HepG2 (cell line): Measurements from ENCODE around the gene MAIP1. TPM values are rescaled to one million over a fixed set of nuclear protein-coding genes. Genes with fewer than 3 reads are reported as not detected.

Experiments used
- DPF2 ChIP-seq: sonication (generic); formaldehyde crosslinking; IDR thresholded peaks from 2 replicates; pipeline ENCODE4 v1.4.0; 2020; ENCODE audit warnings: mild to moderate bottlenecking, low read depth, missing genetic modification reagents, borderline replicate concordance
- MXD1 ChIP-seq: sonication (generic); formaldehyde crosslinking; IDR thresholded peaks from 2 replicates; pipeline ENCODE4 v1.4.0; 2020; ENCODE audit warnings: mild to moderate bottlenecking, missing genetic modification reagents
- MXI1 ChIP-seq: IDR thresholded peaks from 3 replicates; pipeline ENCODE4 v1.6.1; 2012; ENCODE audit warnings: low read depth, low read length, inconsistent platforms, borderline replicate concordance
- NFYC ChIP-seq: IDR thresholded peaks from 2 replicates; pipeline ENCODE4 v1.6.1; 2016; ENCODE audit warnings: missing genetic modification reagents, missing compliant biosample characterization
- PHF8 ChIP-seq: sonication (generic); formaldehyde crosslinking; IDR thresholded peaks from 2 replicates; pipeline ENCODE4 v1.5.0; 2020; ENCODE audit warnings: missing genetic modification reagents
- SAP130 ChIP-seq: IDR thresholded peaks from 2 replicates; pipeline ENCODE4 v1.6.1; 2016; ENCODE audit warnings: low read depth
- TCF12 ChIP-seq, 2 experiments: fragments of 450-650 bp in 1 of 2; sonication (generic) in 1 of 2; formaldehyde crosslinking in 1 of 2; IDR thresholded peaks; 2 replicates each; pipeline versions ENCODE4 v1.6.1 to v1.8.0; 2017 to 2022; ENCODE audit warnings: antibody characterized with exemption in 1 of 2, mild to moderate bottlenecking in 1 of 2, missing genetic modification reagents in 1 of 2, moderate library complexity in 1 of 2
- TSC22D2 ChIP-seq: sonication (generic); formaldehyde crosslinking; IDR thresholded peaks from 2 replicates; pipeline ENCODE4 v1.5.1; 2020; ENCODE audit warnings: missing genetic modification reagents, mild to moderate bottlenecking, borderline replicate concordance
- XBP1 ChIP-seq: sonication (generic); formaldehyde crosslinking; IDR thresholded peaks from 2 replicates; pipeline ENCODE4 v1.5.0; 2020; ENCODE audit warnings: missing genetic modification reagents
- ZBTB40 ChIP-seq, 2 experiments: fragments of 450-650 bp in 1 of 2; sonication (generic) in 1 of 2; formaldehyde crosslinking in 1 of 2; IDR thresholded peaks; 2 replicates each; pipeline versions ENCODE4 v1.6.1 to v1.8.0; 2016 to 2022; ENCODE audit warnings: antibody characterized with exemption in 1 of 2, mild to moderate bottlenecking in 1 of 2, missing genetic modification reagents in 1 of 2
- ZNF333 ChIP-seq: sonication (generic); formaldehyde crosslinking; IDR thresholded peaks from 2 replicates; pipeline ENCODE4 v1.4.0; 2020; ENCODE audit warnings: mild to moderate bottlenecking, missing genetic modification reagents, borderline replicate concordance
- ZNF431 ChIP-seq: sonication (generic); formaldehyde crosslinking; IDR thresholded peaks from 2 replicates; pipeline ENCODE4 v1.9.0; 2022; ENCODE audit warnings: missing genetic modification reagents, low read depth, mild to moderate bottlenecking, borderline replicate concordance
- ZNF543 ChIP-seq: sonication (generic); formaldehyde crosslinking; IDR thresholded peaks from 2 replicates; pipeline ENCODE4 v1.4.0; 2020; ENCODE audit warnings: mild to moderate bottlenecking, missing genetic modification reagents
- ZNF556 ChIP-seq: sonication (generic); formaldehyde crosslinking; IDR thresholded peaks from 2 replicates; pipeline ENCODE4 v1.4.0; 2020; ENCODE audit warnings: mild to moderate bottlenecking, missing genetic modification reagents, borderline replicate concordance
- ZNF598 ChIP-seq: sonication (generic); formaldehyde crosslinking; IDR thresholded peaks from 2 replicates; pipeline ENCODE4 v1.5.1; 2020; ENCODE audit warnings: mild to moderate bottlenecking, missing genetic modification reagents, borderline replicate concordance
- ZNF704 ChIP-seq: sonication (generic); formaldehyde crosslinking; IDR thresholded peaks from 2 replicates; pipeline ENCODE4 v1.8.1; 2023; ENCODE audit warnings: mild to moderate bottlenecking, inconsistent platforms, moderate library complexity, missing genetic modification reagents, borderline replicate concordance
- polyA plus RNA-seq, 8 experiments: library from polyadenylated mRNA; depleted of rRNA in 3 of 8; stranded (reverse) in 7 of 8; unstranded in 1 of 8; fragments of >200 nt; fragmentation: Illumina TruSeq in 4 of 8; extraction: Trizol in 4 of 8; gene quantifications; 2 replicates each; pipeline versions ENCODE4 v1.2.1 to v1.2.3, GENCODE V29; 2011 to 2016; ENCODE audit warnings: low read depth in 4 of 8, missing spikeins in 1 of 8, mixed read lengths in 1 of 8; ENCODE audit not compliant: insufficient read depth in 1 of 8
- total RNA-seq, 5 experiments: library from RNA; depleted of rRNA; stranded (reverse); fragments of >200 nt; fragmentation: Illumina TruSeq; extraction: Trizol; gene quantifications; 2 replicates each; pipeline ENCODE4 v1.2.3, GENCODE V29; 2016; ENCODE audit warnings: low read depth in 1 of 5

Gene MAIP1
- total and polyA plus RNA-seq, 2 of the 13 experiments (the other 11 are each of a cell fraction or from before 2014, with no cell fraction given), result 22.3 to 72.9 TPM

- TF ChIP-seq ZNF704 (CRISPR knock-in tag), result peak; percentile 96
- TF ChIP-seq ZNF543 (CRISPR knock-in tag), result peak; percentile 89
- TF ChIP-seq ZNF333 (CRISPR knock-in tag), result peak; percentile 97
- TF ChIP-seq ZNF598 (CRISPR knock-in tag), result peak; percentile 97
- TF ChIP-seq TSC22D2 (CRISPR knock-in tag), result no peak
- TF ChIP-seq MXD1 (CRISPR knock-in tag), result peak; percentile 95
- peak; percentile 99 for TF ChIP-seq PHF8 (CRISPR knock-in tag)
- TF ChIP-seq SAP130 (CRISPR knock-in tag), result peak; percentile 100
- TF ChIP-seq ZNF556 (CRISPR knock-in tag), result peak; percentile 92
- no peak for TF ChIP-seq ZBTB40 (IDR thresholded peaks at IDR 0.05)
- TF ChIP-seq ZBTB40 (CRISPR knock-in tag; IDR thresholded peaks at IDR 0.05), result peak; percentile 78
- no peak for TF ChIP-seq TCF12 (IDR thresholded peaks at IDR 0.05)
- peak; percentile 80; the same call in 1 of the 2 replicates for TF ChIP-seq TCF12 (CRISPR knock-in tag; IDR thresholded peaks at IDR 0.05)
- no peak for TF ChIP-seq XBP1 (CRISPR knock-in tag)
- TF ChIP-seq DPF2 (CRISPR knock-in tag), result no peak
- TF ChIP-seq ZNF431 (CRISPR knock-in tag), result no peak; the same call in 1 of the 2 replicates
- peak; percentile 90 for TF ChIP-seq NFYC (CRISPR knock-in tag)
- peak; percentile 89; the same call in 2 of the 3 replicates for TF ChIP-seq MXI1
Observed at GRCh38 chr2:199911052-199911876, 44.1 kb upstream of the MAIP1 start, which contains the start of gene C2orf69 (continued).
